GM12872 (cell line): ENCODE measurements around the gene KRTAP5-3.

Experiments
- CTCF ChIP-seq: IDR thresholded peaks from 3 replicates; pipeline ENCODE4 v1.5.1; 2011; ENCODE audit warnings: low read depth, mild to moderate bottlenecking, low read length, moderate library complexity; ENCODE audit not compliant: insufficient read depth

KRTAP5-3 gene

GRCh38 chr11:1558775-1559110 lies 49.5 kb downstream of the KRTAP5-3 start:
- no peak for TF ChIP-seq CTCF

- TF ChIP-seq CTCF = no peak
These were observed 50.1 kb downstream of the KRTAP5-3 start for GRCh38 chr11:1557904-1558774.
